Peyer's patch (tissue), 4 donors: Measurements from ENCODE around the gene ARHGEF19.

Source experiments
- POLR2A ChIP-seq, 2 donors: fragments of 450-650 bp; IDR thresholded peaks; one replicate each; pipeline ENCODE4 v1.5.1; 2017; ENCODE audit warnings: antibody characterized with exemption in 2 of 2, mild to moderate bottlenecking in 2 of 2, moderate library complexity in 2 of 2
- TF ChIP-seq, protein P1 (sequence below), 6 experiments: fragments of 450-650 bp in 4 of 6; fragments of 200-600 bp in 2 of 6; sonication (generic) in 1 of 6; IDR thresholded peaks; one replicate each; pipeline ENCODE4 v1.5.1; 2017 to 2019; ENCODE audit warnings: antibody characterized with exemption in 6 of 6, mild to moderate bottlenecking in 3 of 6, moderate library complexity in 1 of 6

DNA sequence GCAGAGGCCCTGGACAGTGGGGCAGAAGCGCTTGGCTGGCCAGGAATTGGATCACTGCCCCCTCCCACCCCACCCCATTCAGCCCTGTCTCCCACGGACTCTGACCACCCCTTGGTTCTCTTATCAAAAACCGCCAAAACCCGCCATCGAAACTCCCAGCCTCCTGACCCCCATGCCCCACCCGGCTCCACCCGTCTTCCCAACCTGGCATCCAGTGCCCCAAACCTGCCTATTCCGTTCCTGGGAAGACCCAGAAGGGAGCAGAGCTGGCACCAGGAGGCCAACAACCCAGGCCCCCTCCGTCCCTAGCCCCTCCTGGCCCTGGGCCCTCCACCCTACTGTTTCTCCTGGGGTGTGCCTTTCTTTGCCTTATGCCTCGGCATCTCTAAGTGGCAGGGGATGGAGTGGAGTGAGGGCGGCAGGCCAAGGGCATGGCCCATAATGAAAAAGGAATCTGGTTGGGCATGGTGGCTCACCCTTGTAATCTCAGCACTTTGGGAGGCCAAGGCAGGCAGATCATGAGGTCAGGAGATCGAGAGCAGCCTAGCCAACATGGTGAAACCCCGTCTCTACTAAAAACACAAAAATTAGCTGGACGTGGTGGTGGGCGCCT, 40.1 kb downstream of the ARHGEF19 start:
- TF ChIP-seq, protein P1, sequence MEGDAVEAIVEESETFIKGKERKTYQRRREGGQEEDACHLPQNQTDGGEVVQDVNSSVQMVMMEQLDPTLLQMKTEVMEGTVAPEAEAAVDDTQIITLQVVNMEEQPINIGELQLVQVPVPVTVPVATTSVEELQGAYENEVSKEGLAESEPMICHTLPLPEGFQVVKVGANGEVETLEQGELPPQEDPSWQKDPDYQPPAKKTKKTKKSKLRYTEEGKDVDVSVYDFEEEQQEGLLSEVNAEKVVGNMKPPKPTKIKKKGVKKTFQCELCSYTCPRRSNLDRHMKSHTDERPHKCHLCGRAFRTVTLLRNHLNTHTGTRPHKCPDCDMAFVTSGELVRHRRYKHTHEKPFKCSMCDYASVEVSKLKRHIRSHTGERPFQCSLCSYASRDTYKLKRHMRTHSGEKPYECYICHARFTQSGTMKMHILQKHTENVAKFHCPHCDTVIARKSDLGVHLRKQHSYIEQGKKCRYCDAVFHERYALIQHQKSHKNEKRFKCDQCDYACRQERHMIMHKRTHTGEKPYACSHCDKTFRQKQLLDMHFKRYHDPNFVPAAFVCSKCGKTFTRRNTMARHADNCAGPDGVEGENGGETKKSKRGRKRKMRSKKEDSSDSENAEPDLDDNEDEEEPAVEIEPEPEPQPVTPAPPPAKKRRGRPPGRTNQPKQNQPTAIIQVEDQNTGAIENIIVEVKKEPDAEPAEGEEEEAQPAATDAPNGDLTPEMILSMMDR (IDR thresholded peaks at IDR 0.05): no peak
- no peak for TF ChIP-seq POLR2A (IDR thresholded peaks at IDR 0.05)
